GM11168 (cell line): ENCODE data around the gene DLK2.
"Not testable (repeated sequence)": the region's sequence is repeated elsewhere in the genome, so short reads cannot be mapped to it uniquely, and the experiment has no call there.

ENCODE experiments used
- in situ Hi-C: fragments of 300-500 bp; cut with MboI; formaldehyde crosslinking; loops from one replicate; pipeline ENCODE4 v1.12.0; 2022; ENCODE audit warnings: low sequenced_read_pairs; ENCODE audit not compliant: unreplicated experiment

Gene DLK2, protein sequence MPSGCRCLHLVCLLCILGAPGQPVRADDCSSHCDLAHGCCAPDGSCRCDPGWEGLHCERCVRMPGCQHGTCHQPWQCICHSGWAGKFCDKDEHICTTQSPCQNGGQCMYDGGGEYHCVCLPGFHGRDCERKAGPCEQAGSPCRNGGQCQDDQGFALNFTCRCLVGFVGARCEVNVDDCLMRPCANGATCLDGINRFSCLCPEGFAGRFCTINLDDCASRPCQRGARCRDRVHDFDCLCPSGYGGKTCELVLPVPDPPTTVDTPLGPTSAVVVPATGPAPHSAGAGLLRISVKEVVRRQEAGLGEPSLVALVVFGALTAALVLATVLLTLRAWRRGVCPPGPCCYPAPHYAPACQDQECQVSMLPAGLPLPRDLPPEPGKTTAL

DNA sequence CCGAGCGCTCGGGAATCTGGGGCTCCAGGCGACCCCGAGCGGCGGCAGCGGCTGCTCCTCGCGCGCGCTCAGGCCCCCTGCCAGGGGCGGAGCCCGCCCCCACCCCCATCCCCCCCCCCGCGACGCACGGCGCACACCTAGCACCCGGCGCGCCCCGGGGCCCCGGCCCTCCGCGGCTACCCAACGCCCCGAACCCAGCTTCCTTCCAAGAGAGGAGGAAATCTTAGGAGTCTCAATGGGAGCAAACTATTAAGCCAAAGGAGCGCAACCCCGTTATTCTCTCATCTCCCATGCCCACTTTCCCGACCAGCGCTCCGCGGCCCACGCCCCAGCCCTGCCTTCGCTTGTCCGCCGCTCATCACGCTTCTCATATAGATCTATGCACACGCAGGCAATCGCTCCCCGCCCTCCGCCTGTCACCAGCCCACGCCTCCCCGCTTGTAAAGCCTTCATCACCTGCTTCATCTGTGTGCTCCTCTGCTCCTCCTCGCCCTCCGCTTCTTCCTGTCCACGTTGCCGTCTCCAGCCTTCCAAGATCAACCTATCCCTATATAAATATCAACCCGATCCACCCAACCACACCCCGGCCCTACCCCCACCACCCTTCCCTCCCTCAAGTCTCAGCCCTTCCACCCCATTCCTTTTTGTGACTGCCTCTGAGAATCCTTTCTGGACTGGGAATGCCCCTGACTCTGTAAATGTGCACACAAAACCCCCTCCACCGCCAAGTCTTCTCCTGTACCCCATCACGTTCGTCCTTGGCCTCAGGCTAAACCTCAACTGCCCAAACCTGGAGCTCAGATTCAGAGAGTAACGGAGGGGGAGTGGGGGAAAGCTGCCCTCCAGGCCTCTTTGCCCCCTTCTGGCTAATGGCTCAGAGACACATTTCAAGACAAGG lies at the start of gene DLK2:
DLK2 (minus strand) TSS at position 18 of the 898 bp plus-strand sequence. CDS start 723 bp downstream, outside the sequence.
- in situ Hi-C loops: no loop called here

DNA sequence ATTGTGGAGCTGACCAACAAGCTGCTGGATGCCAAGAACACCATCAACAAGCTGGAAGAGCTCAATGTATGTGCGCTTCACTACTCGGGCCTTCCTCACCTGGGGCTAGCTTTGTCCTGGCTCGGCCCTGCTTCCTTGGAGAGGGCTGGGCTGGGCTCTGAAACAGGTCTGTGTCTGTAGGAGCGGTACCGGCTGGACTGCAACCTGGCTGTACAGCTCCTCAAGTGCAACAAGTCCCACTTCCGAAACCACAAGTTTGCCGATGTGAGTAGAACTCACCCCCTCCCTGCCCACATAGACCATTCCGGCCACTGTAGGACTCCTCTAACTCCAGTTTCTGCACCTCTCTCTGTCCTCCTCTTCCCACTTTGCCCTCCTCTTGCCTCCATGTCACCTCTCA lies 48.1 kb upstream of the DLK2 start:
- in situ Hi-C loops: loop anchor here (10.0 kb wide), 1 partner anchor 239 kb away; no protein-coding TSS in a partner anchor

- in situ Hi-C loops: loop anchor here (10.0 kb wide), 1 partner anchor 238 kb away; no protein-coding TSS in a partner anchor
Observed at GRCh38 chr6:43502666-43503065, 47.3 kb upstream of the DLK2 start.

DNA sequence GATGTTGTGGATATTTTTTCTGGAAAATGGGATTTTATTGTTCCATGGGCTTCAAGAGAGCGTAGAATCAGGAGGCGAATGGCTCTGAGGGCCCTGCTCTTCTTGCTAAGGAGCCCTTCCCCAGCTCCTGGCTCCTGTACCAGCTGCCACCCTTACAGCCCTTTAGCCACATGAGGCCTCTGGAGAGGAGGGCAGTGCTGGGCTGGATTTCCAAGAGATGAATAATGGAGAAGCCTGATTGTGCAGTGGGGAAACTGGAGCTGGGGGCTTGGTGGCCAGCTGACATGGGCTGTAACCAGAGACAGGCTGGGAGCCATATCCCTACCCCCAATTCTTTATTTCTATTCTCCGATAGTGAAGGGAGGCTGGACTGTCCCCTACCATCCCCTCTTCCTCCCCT lies 45.6 kb upstream of the DLK2 start:
- in situ Hi-C loops: loop anchor here (10.0 kb wide), 1 partner anchor 236 kb away; no protein-coding TSS in a partner anchor

DNA sequence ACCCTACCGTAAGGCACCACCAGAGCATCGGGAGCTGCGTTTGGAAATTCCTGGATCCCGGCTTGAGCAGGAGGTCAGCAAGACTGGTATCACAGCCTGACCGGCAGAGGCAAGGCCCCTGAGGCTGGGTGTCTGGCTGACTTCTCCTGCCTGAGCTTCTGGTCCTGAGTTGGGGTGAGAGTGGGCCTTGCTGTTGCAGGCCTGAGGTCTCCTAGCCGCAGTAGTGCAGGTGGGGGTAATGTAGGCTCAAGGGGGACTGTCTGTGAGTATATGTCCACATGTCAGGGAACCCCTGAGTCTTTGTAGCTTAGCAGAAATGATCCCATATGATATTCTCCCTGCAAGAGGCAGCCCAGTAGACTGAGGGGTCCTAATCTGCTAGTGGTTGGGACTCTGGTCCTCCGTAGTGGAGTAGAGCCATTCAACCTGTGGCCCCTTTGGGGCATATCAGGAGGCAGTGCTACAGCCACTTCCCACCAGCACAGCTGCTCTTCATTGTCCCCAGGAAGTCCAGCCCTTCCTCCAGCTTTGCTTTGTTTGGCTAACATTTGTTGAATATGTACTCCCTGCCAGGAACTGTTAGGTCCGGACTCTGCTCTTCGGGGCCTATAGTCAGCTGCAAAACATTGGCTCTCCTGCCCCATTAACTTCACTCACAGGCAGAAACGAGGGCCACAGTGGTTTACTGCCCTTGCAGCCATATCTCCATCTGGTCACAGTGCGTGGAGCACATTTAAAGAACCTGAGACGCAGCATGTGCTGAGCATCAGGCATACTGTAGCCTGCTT lies 43.9 kb upstream of the DLK2 start:
- in situ Hi-C loops: no loop called here

GRCh38 chr6:43498291-43498690 lies 42.9 kb upstream of the DLK2 start:
- in situ Hi-C loops: not testable (repeated sequence)

GRCh38 chr6:43497689-43498088 lies 42.3 kb upstream of the DLK2 start:
- in situ Hi-C loops: no loop called here

- in situ Hi-C loops: no loop called here
Observed at GRCh38 chr6:43497129-43497396, 41.7 kb upstream of the DLK2 start.

- in situ Hi-C loops: no loop called here
Observed at GRCh38 chr6:43496370-43497128, 41.2 kb upstream of the DLK2 start.

DNA sequence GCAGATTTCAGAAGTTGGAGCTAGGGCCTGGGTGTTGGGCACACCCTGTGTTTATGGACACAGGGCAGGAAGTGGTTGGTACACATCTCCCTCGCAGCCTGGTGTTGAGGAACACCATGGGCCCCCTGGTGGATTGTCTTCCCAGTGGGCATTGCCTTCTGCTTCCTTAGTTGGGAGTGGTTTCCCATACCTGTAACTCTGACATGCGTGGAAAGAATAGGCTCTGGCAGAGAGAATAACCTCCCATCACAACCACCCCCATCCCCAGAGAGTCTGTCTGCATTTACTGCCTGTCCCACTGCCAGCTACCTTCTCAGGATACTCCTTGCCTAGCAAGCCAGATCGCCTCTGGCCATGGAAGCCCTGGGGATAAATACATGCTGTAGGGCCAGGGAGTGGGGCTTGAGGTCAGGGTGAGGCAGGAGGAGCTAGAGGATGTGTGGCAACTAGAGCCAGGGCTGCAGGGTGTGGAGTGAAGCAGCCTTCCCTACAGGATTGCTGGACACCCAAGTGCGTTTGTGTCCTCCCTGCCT lies 40.1 kb upstream of the DLK2 start:
- in situ Hi-C loops: no loop called here

DNA sequence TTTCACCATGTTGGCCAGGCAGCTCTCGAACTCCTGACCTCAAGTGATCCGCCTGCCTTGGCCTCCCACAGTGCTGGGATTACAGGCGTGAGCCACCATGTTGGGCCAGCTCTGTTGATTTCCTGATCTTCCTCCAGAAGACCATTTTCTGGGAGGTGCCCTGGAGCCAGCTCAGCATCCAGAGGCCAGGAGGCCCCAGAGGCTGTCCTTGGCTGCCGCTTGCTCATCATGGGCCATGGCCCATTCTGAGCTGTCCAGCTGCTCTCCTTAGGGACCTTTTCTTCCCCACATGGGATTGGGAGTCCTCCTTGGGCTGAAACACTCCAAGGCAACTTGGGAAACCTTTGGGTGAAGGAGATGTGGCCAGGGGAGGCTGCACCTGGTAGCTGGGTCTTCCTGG lies 39.4 kb upstream of the DLK2 start:
- in situ Hi-C loops: no loop called here

- in situ Hi-C loops: no loop called here
Observed at GRCh38 chr6:43494321-43494720, 39.0 kb upstream of the DLK2 start.

- in situ Hi-C loops: no loop called here
Observed at GRCh38 chr6:43493833-43494232, 38.5 kb upstream of the DLK2 start.

GRCh38 chr6:43493230-43493629 lies 37.9 kb upstream of the DLK2 start:
- in situ Hi-C loops: no loop called here

DNA sequence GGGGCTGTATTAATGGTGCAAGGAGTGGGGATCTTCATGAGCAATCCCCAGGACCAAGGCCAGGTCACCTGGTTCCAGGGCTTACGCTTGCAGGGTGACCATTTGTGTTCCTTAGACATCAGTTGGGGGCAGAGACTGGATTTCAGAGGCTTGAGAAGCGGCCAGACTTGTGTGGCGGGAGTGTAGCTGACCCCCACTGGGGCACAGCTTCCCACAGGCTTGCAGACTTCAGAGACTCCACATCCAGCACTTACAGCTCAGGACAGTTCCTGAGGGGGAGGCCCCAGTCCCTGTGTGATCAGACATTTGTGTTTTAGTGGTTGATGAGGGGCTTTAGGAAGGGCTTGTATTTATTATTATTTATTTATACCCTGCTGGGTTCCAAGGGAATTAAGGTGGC lies 37.3 kb upstream of the DLK2 start:
- in situ Hi-C loops: no loop called here

DNA sequence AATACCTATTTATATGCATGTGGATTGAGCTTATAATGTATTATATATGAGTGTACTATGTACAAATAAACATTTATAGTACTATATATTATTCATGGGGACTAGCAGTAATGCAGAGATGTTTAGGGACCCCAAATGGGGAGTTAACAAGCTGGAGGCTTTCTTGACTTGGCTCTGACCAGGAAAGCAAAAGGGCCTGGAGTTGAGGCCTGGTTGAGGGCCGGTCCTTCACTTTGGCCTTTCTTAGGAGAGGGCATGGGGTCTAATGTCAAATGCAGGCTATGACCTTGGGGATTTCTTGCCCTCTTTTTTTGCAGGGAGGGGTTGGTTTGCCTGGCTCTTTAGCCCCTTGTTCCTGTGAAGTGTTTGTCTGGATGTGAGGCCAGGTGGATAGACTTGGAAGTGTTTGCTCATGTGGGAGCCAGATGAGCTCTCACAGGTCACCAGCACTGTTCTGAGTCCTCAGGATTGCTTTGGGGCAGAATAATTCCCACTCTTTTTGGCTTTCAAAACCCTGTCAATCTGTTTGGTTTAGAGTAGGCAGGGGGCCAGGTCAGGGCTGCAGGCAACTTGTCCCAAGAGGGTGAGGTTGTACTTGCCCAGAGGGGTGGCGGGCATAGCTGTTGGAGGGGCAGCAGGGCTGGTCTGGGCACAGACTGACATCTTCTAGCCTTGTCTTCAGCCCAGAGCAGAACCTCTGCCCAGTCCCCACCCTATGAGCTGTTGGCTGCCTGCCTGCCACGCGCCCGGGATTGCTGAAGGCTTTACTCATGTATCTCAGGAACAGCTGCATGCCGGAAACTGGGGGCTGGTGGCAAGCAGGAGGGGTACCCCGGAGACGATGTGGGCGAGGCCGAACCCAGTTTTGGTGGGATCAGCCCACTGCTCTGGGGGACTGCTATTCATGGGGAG lies 36.7 kb upstream of the DLK2 start:
- in situ Hi-C loops: no loop called here

DNA sequence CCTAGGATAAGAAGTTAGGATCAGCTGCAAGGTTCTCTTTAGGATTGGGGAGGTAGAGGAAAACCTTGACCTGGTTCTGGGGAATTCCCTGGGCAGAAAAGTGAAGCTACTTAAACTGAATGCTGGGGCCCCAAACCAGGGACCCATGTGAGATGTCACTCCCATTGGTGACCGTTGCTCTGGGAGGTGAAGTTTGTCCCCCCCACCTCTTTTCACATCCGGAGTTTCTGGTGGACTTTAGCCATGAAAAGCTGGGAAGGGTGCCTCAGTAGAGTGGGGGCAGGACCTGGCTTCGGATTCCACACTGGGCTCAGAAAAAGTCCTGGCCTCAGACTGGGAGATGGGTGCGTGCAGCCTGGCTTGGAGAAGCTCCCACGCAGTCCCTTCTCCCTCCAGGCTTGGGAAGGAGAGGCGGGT lies 35.2 kb upstream of the DLK2 start:
- in situ Hi-C loops: no loop called here

- in situ Hi-C loops: no loop called here
Observed at GRCh38 chr6:43489277-43490072, 34.1 kb upstream of the DLK2 start.
